Measurements from ENCODE around the gene ATP7B.

ATP7B gene

GRCh38 chr13:51970349-51970748 is 40.9 kb downstream of the ATP7B start:
- no peak for DNase-seq (ENCODE audit: low spot score)
- Histone ChIP-seq H3K4me3 (no peak overlapping the region), H3K27ac (no peak overlapping the region)
- no peak for TF ChIP-seq CTCF (IDR thresholded peaks at IDR 0.05)

- Histone ChIP-seq H3K27ac (peak overlapping the region in 1 of 2 donors; percentile 10), H3K4me3 (no peak overlapping the region)
- DNase-seq (ENCODE audit: low spot score), result no peak
- TF ChIP-seq CTCF (IDR thresholded peaks at IDR 0.05), result no peak
Measured at GRCh38 chr13:51967482-51968446, 43.5 kb downstream of the ATP7B start.

GRCh38 chr13:51966186-51966585 is 45.1 kb downstream of the ATP7B start:
- H3K27ac ChIP-seq, result no peak overlapping the region

GRCh38 chr13:51961493-51962403 is 49.5 kb downstream of the ATP7B start:
- DNase-seq (ENCODE audit: low spot score), result no peak
- no peak for TF ChIP-seq CTCF (IDR thresholded peaks at IDR 0.05)
- Histone ChIP-seq H3K27ac (no peak overlapping the region), H3K4me3 (no peak overlapping the region)

More at GRCh38 chr13:51966186-51966585, 45.1 kb downstream of the ATP7B start:
- no peak overlapping the region for H3K4me3 ChIP-seq
- no peak for TF ChIP-seq CTCF (IDR thresholded peaks at IDR 0.05)
- DNase-seq (ENCODE audit: low spot score), result no peak

GRCh38 chr13:51960766-51961165 is 50.5 kb downstream of the ATP7B start:
- no peak for TF ChIP-seq CTCF (IDR thresholded peaks at IDR 0.05)
- no peak overlapping the region for H3K4me3 ChIP-seq
- H3K27ac ChIP-seq, result no peak overlapping the region
- no peak for DNase-seq (ENCODE audit: low spot score)

GRCh38 chr13:51959773-51960172 is 51.5 kb downstream of the ATP7B start:
- TF ChIP-seq CTCF (IDR thresholded peaks at IDR 0.05), result no peak
- DNase-seq (ENCODE audit: low spot score), result no peak
- Histone ChIP-seq H3K27ac (no peak overlapping the region), H3K4me3 (no peak overlapping the region)
